HG03565 (cell line): ENCODE data around the gene DNAH7.
A peak's percentile ranks its signal among the peaks of the same experiment; 100 is the strongest.
"Not testable (repeated sequence)": the region's sequence is repeated elsewhere in the genome, so short reads cannot be mapped to it uniquely, and the experiment has no call there.

ENCODE experiments used
- ATAC-seq: cut with Tn5 transposase; IDR thresholded peaks from one replicate; pipeline ENCODE4 v1.9.1; 2021; ENCODE audit warnings: mild to moderate bottlenecking, moderate library complexity; ENCODE audit not compliant: unreplicated experiment

Gene DNAH7

DNA sequence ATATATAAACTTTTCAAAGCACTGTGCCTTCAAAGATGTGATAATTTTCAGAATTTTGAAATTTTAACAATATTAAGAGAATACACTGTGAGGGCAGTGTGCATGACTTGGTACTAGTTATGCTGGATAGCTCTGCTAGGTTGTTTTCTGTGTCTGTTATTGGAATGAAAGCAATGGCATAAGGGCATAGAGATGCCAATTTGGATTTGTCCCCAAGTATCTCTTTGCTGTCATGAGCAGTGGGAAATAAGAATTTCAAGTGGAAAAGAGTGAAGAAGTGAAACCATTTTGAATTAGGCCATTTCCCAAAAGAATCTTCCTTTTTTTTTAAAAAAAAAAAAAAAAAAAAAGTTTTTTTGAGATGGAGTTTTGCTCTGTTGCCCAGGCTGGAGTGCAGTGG, 334.8 kb downstream of the DNAH7 start:
- ATAC-seq, result no peak

GRCh38 chr2:195732574-195732973, 336.1 kb downstream of the DNAH7 start:
- ATAC-seq, result no peak

DNA sequence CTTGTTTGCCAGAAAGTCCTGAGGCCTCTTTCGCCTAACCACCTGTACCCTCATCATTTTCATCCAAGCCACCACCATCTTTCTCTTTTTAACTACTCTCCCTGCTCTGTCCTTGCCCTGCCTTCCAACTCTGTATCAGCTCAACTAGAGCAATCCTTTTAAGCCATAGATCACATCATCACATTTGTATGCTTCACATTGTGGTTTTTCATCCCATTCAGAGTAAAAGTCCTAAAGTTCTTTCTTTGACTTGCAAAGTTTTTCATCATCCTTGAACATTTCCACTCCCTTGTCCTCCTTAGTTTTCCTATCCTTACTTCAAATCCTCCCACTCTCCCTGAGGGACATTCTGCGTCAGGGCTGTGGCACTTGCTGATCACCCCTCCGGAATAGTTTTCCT, 337.7 kb downstream of the DNAH7 start:
- no peak for ATAC-seq

DNA sequence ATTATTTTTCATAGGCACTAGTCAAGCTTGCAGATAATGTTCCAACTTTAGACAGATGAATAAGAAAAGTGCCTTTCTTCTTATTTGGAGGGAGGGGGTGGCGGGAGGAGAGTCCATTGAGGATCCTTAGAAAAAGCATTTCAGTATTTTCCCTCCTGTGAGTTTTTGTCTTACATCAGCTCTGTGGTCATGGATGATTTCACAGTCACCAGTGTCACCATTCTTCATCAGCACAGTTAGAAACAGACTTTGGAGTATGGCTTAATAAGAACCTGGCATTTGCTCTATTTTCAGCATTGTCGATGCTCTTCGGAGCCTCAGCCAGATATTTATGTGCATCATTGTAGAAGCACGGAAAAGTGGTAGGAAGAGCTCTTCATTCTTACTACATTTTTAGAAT, 341.5 kb downstream of the DNAH7 start:
- ATAC-seq, result no peak

DNA sequence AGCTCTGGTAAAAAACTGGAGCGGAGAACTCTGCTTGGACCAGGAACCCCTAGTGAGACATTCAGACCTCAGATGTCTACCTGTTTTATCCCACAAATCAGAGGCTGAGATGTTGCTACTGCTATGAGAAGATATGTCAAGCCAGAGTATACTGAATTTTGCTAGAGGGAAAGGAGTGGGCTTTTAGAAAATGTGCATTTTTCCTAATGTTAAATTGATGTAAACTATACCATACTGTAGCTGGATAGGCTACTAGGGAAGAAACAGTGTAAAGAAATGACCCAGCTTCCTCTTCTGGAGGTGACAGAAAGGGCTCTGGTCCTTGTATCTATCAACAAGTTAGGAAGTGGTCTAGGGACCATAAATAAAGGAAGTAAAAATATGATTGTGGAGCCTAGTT, 346.6 kb downstream of the DNAH7 start:
- ATAC-seq, result no peak

DNA sequence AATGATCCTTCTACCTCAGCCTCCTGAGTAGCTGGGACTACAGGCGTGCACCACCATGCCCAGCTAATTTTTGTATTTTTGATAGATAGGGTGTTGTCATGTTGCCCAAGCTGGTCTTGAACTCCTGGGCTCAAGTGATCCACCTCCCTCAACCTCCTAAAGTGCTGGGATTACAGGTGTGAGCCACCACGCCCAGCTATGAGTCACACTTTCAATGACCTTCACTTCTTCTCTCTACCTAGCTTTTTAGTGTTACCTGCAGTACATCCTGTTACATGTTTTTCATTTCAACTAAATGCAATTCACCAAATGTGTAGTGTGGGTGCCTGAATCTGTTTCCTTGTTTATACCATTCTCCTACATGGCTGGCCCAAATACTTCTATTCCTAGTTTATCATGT, 347.6 kb downstream of the DNAH7 start:
- no peak for ATAC-seq

DNA sequence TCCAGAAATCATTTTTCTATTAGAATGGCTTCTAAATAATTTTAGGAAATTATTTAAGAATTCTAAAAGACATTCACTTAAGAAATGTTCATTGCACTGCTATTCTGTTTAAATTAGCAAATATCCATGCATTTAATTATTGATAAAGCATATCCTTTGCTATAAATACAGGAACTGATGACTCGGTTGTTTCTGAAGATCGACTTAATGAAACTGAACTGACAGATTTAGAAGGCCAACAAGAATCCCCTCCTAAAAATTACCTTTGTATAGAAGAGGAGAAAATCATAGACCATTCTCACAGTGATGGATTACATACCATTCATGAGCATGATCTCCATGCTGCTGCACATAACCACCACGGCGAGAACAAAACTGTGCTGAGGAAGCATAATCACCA, 352.2 kb downstream of the DNAH7 start:
- ATAC-seq, result no peak

DNA sequence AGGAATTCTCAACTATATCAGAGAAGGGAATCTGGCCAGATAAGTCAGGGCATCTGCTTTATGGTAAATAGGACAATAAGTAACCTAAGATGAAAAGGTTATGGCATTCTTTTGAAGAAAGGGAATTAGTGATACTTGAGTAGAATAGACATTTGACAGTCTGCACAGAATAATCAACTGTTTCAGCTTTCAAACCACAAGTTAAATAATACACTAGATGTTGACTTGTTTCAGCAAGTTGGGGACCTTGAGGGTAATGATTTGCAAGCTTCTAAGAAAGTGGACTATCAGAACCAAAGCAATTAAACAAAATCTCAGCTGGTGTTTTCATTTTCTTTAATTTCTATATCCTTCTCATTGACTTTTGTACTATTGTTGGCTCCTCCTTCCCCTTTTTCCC, 357.2 kb downstream of the DNAH7 start:
- ATAC-seq, result no peak

DNA sequence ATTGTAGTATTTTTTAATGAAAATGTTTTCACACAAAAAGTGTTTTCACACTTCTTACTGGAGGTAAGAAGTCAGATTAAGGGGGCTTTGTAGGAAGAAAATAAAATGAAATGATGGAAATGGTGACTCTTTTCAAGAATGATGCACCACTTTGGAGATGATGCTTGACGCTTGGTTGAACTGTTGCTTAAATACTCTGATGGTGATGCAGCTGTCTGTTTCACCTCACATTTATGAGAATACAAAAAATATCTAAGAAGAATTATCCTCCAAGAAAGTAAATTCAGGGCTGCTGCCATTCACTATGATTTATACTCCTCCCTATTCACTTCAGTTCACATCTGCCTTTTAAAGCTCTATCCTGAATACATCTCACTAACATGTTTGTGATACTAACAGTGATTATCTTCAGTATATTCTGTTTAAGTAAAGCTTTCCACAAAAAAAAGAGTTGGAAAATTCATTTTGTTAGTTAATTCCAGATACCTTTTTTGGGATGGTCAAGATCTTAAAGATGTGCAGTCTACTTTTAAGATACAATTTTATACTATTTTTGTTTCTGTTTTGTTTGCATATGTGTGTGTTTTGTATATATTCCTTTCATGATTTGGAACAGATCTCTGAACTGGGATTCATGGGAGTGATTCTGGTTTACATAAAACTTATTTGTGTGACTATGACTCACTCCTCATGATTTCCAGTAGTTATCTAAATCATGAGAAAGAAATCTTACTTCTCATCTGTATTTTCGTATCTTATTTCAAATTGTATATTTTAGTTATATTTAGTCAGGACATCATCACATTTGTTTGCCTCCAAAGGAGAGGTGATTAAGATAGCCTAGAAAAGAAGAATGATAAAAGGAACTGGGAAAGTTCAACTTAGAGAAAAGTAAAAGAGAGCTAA, 358.5 kb downstream of the DNAH7 start:
- no peak for ATAC-seq

GRCh38 chr2:195706161-195706900, 362.3 kb downstream of the DNAH7 start:
- no peak for ATAC-seq

DNA sequence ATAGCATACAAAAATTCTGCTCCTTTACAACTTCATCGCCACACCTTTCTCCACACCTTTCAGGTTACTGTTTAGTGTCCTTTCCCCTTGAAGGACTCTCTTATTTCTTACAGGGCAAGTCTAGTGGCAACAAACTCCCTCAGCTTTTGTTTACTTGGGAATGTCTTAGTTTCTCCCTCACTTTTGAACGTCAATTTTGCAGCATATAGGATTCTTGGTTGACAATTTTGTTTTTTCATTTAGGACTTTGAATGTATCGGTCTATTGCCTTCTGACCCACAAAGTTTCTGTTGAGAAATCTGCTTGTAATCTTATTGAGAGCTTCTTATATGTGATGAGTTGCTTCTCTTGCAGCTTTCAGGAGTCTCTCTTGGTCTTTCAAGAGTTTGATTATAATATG, 368.2 kb downstream of the DNAH7 start:
- ATAC-seq, result no peak

GRCh38 chr2:195697681-195698220, 370.9 kb downstream of the DNAH7 start:
- peak; percentile 45 for ATAC-seq

DNA sequence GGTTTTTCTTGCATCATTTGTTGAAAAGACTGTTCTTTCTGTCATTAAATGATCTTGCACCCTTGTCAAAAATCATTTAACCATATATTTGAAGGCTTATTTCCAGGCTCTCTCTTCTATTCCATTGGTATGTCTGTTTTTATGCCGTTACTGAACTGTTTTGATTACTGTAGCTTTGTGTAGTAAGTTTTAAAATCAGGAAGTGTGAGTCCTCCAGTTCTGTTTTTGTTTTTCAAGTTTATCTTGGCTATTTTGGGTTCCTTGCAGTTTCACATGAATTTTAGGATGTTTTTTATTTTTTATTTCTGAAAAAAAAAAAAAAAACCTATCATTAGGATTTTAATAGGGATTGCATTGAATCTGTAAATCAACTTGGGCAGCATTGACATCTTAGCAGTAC, 372.6 kb downstream of the DNAH7 start:
- no peak for ATAC-seq

- ATAC-seq, result no peak
Observed at GRCh38 chr2:195695002-195695631, 373.5 kb downstream of the DNAH7 start.

DNA sequence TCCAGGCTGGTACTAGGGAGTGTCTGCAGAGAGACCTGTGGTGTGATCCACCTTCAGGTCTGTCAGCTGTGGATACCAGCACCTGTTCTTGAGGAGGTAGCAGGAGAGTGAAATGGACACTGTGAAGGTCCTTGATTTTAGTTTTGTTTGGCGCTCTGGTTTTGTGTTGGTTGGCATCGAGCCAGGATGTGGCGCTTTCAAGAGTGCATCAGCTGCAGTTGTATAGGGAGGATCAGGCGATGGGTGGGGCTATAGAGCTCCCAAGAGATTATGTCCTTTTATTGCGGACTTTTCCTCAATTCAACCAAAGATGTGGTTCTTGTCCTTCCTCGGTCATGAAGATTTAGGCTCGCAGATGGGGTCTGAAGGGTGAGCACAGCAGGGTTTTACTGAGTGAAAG, 374.1 kb downstream of the DNAH7 start:
- ATAC-seq, result no peak

- not testable (repeated sequence) for ATAC-seq
Observed at GRCh38 chr2:195692531-195692930, 376.1 kb downstream of the DNAH7 start.
